ENCODE results near the gene TRAF7. TPM values are rescaled to one million over a fixed set of nuclear protein-coding genes. Genes with fewer than 3 reads are reported as not detected.
"Not testable (repeated sequence)": the region's sequence is repeated elsewhere in the genome, so short reads cannot be mapped to it uniquely, and the experiment has no call there.

TRAF7 gene
- total RNA-seq, 2 experiments from 2014 or later = 74.8 to 80.2 TPM

DNA sequence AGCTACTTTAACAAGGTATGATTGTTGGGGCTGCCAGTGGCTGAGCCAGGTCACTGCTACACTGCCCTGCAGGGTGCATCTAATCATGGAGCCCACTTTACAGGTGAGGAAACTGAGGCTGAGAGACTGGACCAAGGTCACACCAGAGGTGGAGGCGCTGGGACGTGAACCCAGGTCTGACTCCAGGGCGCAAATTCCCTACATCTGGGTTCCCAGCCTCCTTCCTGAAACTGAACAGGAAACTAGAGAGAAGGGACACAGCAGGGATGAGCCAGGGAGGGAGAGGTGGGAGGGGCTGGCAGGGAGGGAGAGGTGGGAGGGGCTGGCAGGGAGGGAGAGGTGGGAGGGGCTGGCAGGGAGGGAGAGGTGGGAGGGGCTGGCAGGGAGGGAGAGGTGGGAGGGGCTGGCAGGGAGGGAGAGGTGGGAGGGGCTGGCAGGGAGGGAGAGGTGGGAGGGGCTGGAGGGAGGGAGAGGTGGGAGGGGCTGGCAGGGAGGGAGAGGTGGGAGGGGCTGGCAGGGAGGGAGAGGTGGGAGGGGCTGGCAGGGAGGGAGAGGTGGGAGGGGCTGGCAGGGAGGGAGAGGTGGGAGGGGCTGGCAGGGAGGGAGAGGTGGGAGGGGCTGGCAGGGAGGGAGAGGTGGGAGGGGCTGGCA lies 27.8 kb upstream of the TRAF7 start:
- H3K4me3 Mint-ChIP-seq; H3K36me3 Mint-ChIP-seq (ENCODE audit: low read depth); CTCF ChIA-PET; H3K27me3 Mint-ChIP-seq; H3K27ac Mint-ChIP-seq; ATAC-seq; intact Hi-C loops (cut with micrococcal nuclease); DNase-seq; H3K9me3 Mint-ChIP-seq; POLR2A ChIA-PET: not testable (repeated sequence)
- H3K4me1 Mint-ChIP-seq (ENCODE audit: low read depth) = peaks cover 16% of the 10 kb centered on the region

DNA sequence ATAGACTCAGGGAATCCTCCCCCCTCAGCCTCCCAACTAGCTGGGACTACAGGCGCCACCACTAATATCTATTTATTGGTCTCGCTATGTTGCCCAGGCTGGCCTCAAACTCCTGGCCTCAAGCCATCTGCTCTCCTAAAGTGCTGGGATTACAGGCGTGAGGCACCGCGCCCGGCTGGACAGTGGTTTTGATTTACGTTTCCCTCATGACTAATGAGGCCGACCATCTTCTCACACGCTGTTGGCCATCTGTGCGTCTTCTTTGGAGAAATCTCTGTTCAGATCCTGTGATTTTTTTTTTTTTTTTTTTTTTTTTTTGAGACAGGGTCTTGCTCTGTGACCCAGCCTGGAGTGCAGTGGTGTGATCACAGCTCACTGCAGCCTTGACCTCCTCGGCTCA lies 26.3 kb upstream of the TRAF7 start:
- intact Hi-C loops (cut with micrococcal nuclease); DNase-seq; H3K27me3 Mint-ChIP-seq; H3K4me3 Mint-ChIP-seq; H3K36me3 Mint-ChIP-seq (ENCODE audit: low read depth); ATAC-seq; H3K9me3 Mint-ChIP-seq; POLR2A ChIA-PET; CTCF ChIA-PET: not testable (repeated sequence)
- peaks cover 16% of the 10 kb centered on the region for H3K4me1 Mint-ChIP-seq (ENCODE audit: low read depth)
- H3K27ac Mint-ChIP-seq = peak overlapping the region; percentile 91

- H3K9me3 Mint-ChIP-seq; H3K27me3 Mint-ChIP-seq; H3K4me3 Mint-ChIP-seq; H3K27ac Mint-ChIP-seq; H3K36me3 Mint-ChIP-seq (ENCODE audit: low read depth); POLR2A ChIA-PET; DNase-seq; CTCF ChIA-PET; intact Hi-C loops (cut with micrococcal nuclease); ATAC-seq: not testable (repeated sequence)
- H3K4me1 Mint-ChIP-seq (ENCODE audit: low read depth) = peaks cover 18% of the 10 kb centered on the region
These were observed 25.6 kb upstream of the TRAF7 start for GRCh38 chr16:2129890-2130447.

DNA sequence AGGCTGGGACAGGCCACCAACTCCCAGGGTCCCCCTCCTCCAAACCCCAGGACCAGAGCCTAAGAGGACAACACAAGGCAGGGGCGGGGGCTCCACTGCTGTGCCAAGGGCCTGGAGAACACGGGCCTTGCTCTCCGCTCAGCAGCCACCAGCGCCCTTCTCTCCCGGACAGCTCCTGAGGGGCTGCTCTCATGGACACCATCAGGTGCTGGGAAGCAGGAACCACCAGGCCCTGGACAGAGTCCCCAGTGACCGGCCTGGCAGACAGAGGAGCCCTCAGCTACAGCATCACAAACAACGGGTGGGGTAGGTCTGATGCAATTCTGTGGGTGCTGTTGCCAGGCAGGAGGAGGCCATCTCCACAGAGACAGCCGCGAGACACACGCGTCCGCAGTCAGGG lies 21.8 kb upstream of the TRAF7 start:
- H3K27me3 Mint-ChIP-seq; H3K4me3 Mint-ChIP-seq; ATAC-seq; CTCF ChIA-PET; H3K27ac Mint-ChIP-seq; H3K36me3 Mint-ChIP-seq (ENCODE audit: low read depth); H3K9me3 Mint-ChIP-seq; H3K4me1 Mint-ChIP-seq (ENCODE audit: low read depth); DNase-seq; POLR2A ChIA-PET; intact Hi-C loops (cut with micrococcal nuclease): not testable (repeated sequence)

GRCh38 chr16:2135071-2135470 lies 20.5 kb upstream of the TRAF7 start:
- CTCF ChIA-PET; H3K36me3 Mint-ChIP-seq (ENCODE audit: low read depth); H3K27ac Mint-ChIP-seq; intact Hi-C loops (cut with micrococcal nuclease); H3K27me3 Mint-ChIP-seq; H3K4me1 Mint-ChIP-seq (ENCODE audit: low read depth); ATAC-seq; POLR2A ChIA-PET; H3K9me3 Mint-ChIP-seq: not testable (repeated sequence)
- H3K4me3 Mint-ChIP-seq = peak overlapping the region; percentile 82
- DNase-seq = peak; percentile 32

DNA sequence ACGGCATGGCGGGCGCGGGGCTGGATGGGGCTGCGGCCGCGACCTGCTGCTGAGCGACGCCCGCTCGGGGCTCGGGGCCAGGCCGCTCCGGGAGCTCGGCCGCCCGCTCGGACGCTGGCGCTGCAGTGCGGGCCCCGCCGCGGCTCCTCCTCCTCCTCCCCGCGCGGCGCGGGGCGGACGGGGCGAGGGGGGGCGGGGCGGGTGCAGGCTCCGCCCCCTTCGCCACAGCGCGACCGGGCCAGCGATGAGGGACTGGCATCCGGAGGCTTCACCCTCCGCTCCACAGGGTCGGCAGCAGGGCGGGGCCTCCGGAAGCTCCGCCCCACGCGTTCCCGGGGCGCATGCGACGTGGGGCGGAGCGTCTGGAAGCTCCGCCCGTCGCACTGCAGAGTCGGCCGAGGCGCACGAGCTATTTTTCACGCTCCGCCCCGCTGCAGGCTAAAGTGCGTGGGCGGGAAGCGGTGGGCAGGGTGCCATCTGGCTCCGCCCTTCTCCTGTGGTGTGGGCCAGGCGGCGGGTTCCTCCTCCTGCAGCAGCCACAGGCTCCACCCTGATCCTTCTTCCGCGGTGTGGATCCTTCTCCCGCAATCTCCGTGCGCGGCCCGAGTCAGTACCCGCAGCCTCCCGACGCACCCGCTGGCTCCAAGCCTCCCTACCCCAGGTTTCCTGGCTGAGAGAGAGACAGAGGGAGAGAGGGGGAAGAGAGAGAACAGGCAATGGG lies 19.7 kb upstream of the TRAF7 start, which contains the start of gene PKD1:
Gene PKD1 (minus strand): TSS at position 129 of the 721 bp plus-strand sequence. CDS start 209 bp downstream, outside the sequence.
- H3K36me3 Mint-ChIP-seq (ENCODE audit: low read depth); H3K4me1 Mint-ChIP-seq (ENCODE audit: low read depth); H3K9me3 Mint-ChIP-seq; H3K27me3 Mint-ChIP-seq; intact Hi-C loops (cut with micrococcal nuclease): not testable (repeated sequence)
- POLR2A ChIA-PET = interaction anchor here (1.1 kb wide), 1 partner anchor 19 kb away, joined by 5 read pairs; no protein-coding TSS in a partner anchor
- CTCF ChIA-PET = interaction anchor here (0.7 to 2.1 kb wide), 3 partner anchors 113 to 132 kb away, joined by 3 to 7 read pairs (median 6); no protein-coding TSS in a partner anchor
- DNase-seq = peak; percentile 99
- peak; percentile 69 for ATAC-seq
- Mint-ChIP-seq H3K27ac (peak within 1 kb of the TSS; percentile 96), H3K4me3 (peak within 1 kb of the TSS; percentile 86)

DNA sequence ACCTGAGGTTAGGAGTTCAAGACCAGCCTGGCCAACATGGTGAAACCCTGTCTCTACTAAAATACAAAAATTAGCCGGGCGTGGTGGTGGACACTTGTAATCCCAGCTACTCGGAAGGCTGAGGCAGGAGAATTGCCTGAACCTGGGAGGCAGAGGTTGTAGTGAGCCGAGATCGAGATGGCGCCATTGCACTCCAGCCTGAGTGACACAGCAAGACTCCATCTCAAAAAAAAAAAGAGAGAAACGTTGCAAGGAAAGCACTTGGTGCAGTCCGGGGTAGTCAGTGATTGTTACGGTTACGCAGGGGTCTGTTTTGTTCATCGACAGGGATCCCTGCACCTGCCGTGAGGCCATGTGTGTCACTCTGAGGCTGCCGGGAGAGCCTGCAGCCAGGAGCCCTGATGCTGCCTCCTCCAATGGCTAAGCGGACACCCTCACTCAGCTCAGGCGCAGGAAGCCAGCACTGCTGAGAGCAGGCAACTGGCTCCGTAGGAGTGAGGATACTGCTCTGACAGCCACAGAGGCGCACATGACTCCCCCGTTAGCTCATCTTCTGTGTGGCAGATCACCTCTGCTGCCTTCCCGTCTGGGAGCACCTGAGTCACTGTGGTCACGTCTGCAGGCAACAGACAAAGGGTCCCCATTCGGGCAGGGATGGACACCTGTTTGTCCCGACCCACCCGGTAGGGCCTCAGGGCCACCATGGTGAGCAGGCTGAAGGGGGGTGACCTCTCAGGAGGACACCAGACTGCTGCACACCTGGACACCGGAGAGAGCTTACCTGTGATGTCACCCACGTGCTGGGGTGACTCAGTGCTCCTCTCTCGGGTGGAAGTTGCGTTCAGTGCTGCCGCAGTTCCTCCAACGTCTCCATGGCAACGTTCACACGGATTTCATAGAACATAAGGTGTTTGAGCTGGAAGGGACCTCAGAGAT lies 12.4 kb upstream of the TRAF7 start:
- H3K4me3 Mint-ChIP-seq = no peak overlapping the region
- no peak for TF ChIP-seq CTCF (IDR thresholded peaks at IDR 0.05)
- no peaks in the 10 kb centered on the region for H3K9me3 Mint-ChIP-seq
- H3K36me3 Mint-ChIP-seq (ENCODE audit: low read depth) = no peaks in the 10 kb centered on the region
- POLR2A ChIA-PET = interaction anchor here (5.1 kb wide), 1 partner anchor 10 kb away, joined by 63 read pairs; the partner anchor contains the start of gene TRAF7
- CTCF ChIA-PET = interaction anchor here (0.7 kb wide), 1 partner anchor 51 kb away, joined by 3 read pairs; no protein-coding TSS in a partner anchor
- DNase-seq (peak; percentile 36), ATAC-seq (peak; percentile 36)
- intact Hi-C loops (cut with micrococcal nuclease) = no loop called here
- H3K27me3 Mint-ChIP-seq = no peaks in the 10 kb centered on the region
- peaks cover 2% of the 10 kb centered on the region for H3K4me1 Mint-ChIP-seq (ENCODE audit: low read depth)
- H3K27ac Mint-ChIP-seq = no peak overlapping the region
